Dedifferentiated amniotic fluid mesenchymal stem cell (primary cell): Measurements from ENCODE around the gene SELENOF.
A peak's percentile ranks its signal among the peaks of the same experiment; 100 is the strongest.
"Not testable (repeated sequence)": the region's sequence is repeated elsewhere in the genome, so short reads cannot be mapped to it uniquely, and the experiment has no call there.

Experiments
- DNase-seq: peaks from one replicate; pipeline ENCODE4 v3.0.0-alpha.2; 2016; ENCODE audit errors: extremely low spot score

Gene SELENOF

GRCh38 chr1:86858524-86859261 lies 55.2 kb downstream of the SELENOF start:
- DNase-seq: no peak

GRCh38 chr1:86856196-86856595 lies 57.7 kb downstream of the SELENOF start:
- no peak for DNase-seq

- no peak for DNase-seq
These were observed 59.6 kb downstream of the SELENOF start for GRCh38 chr1:86854352-86854751.

- DNase-seq: no peak
These were observed 61.0 kb downstream of the SELENOF start for GRCh38 chr1:86852782-86853408.

GRCh38 chr1:86852289-86852688 lies 61.6 kb downstream of the SELENOF start:
- DNase-seq: no peak

GRCh38 chr1:86849756-86850155 lies 64.2 kb downstream of the SELENOF start:
- no peak for DNase-seq

- DNase-seq: peak; percentile 33
These were observed 65.3 kb downstream of the SELENOF start for GRCh38 chr1:86848654-86849053.

GRCh38 chr1:86846164-86846647 lies 67.7 kb downstream of the SELENOF start:
- DNase-seq: peak; percentile 70

GRCh38 chr1:86845514-86845913 lies 68.4 kb downstream of the SELENOF start:
- DNase-seq: no peak

GRCh38 chr1:86841116-86841515 lies 72.8 kb downstream of the SELENOF start:
- DNase-seq: no peak

- peak; percentile 93 for DNase-seq
These were observed 80.3 kb downstream of the SELENOF start for GRCh38 chr1:86833461-86834215.

- DNase-seq: no peak
These were observed 81.5 kb downstream of the SELENOF start for GRCh38 chr1:86832433-86832832.

- no peak for DNase-seq
These were observed 84.6 kb downstream of the SELENOF start for GRCh38 chr1:86829321-86829720.

- DNase-seq: no peak
These were observed 85.9 kb downstream of the SELENOF start for GRCh38 chr1:86828024-86828423.

GRCh38 chr1:86826856-86827255 lies 87.1 kb downstream of the SELENOF start:
- DNase-seq: no peak

- DNase-seq: no peak
These were observed 88.6 kb downstream of the SELENOF start for GRCh38 chr1:86825319-86825718.

- DNase-seq: no peak
These were observed 90.0 kb downstream of the SELENOF start for GRCh38 chr1:86823821-86824500.

- DNase-seq: no peak
These were observed 90.5 kb downstream of the SELENOF start for GRCh38 chr1:86823386-86823785.

GRCh38 chr1:86822459-86822858 lies 91.5 kb downstream of the SELENOF start:
- no peak for DNase-seq

GRCh38 chr1:86821956-86822355 lies 92.0 kb downstream of the SELENOF start:
- DNase-seq: no peak

- DNase-seq: not testable (repeated sequence)
These were observed 94.0 kb downstream of the SELENOF start for GRCh38 chr1:86819970-86820369.

- not testable (repeated sequence) for DNase-seq
These were observed 96.6 kb downstream of the SELENOF start for GRCh38 chr1:86817246-86817826.
